Measurements from ENCODE around the gene CDHR4.
"Not testable (repeated sequence)": the region's sequence is repeated elsewhere in the genome, so short reads cannot be mapped to it uniquely, and the experiment has no call there.

CDHR4 gene

GRCh38 chr3:49779358-49780079 is 20.2 kb downstream of the CDHR4 start:
- DNase-seq = no peak

DNA sequence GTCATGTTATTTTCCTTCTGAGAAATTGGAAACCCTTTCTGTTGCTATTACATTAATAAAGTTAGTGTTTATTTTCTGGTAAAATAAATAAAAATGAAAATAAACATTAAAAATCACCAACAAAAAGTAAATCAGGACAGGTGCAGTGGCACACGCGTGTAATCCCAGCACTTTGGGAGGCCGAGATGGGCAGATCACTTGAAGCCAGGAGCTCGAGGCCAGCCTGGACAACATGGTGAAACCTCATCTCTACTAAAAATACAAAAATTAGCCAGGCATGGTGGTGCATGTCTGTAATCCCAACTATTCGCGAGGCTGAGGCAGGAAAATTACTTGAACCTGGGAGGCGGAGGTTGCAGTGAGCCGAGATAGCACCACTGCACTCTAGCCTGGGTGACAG is 23.6 kb downstream of the CDHR4 start:
- not testable (repeated sequence) for DNase-seq

DNA sequence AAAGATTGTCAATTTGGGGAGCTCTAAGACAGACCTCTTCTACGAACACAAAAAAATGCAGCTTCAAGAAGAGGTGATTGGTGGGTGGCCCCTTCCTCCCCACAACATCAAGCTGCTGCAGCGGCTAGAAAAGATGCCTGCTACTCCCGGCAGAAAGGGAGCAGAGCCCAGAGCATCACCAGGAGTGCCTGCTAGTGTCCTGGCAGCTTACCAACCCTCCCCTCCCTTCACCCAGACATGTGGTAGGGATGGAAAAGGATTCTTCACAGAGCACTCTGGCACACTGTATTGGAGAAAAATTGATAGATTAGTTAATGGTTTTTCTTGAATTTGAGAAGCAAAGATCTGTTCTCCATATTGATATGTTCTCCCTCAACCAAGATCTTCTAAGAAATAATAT is 24.1 kb downstream of the CDHR4 start:
- no peak for DNase-seq

DNA sequence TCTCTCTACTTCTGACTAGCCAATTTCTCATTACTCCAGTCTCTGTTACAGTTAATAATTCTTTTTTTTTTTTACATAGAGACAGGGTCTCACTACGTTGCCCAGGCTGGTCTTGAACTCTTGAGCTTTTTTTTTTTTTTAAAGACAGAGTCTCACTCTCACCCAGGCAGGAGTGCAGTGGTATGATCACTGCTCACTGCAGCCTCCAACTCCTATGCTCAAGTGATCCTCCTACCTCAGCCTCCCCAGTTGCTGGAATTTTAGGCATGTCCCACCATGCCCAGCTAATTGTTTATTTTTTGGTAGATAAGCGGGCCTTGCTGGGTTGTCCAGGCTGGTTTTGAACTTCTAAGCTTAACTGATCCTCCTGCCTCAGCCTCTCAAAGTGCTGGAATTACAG is 27.0 kb downstream of the CDHR4 start:
- no peak for DNase-seq

DNA sequence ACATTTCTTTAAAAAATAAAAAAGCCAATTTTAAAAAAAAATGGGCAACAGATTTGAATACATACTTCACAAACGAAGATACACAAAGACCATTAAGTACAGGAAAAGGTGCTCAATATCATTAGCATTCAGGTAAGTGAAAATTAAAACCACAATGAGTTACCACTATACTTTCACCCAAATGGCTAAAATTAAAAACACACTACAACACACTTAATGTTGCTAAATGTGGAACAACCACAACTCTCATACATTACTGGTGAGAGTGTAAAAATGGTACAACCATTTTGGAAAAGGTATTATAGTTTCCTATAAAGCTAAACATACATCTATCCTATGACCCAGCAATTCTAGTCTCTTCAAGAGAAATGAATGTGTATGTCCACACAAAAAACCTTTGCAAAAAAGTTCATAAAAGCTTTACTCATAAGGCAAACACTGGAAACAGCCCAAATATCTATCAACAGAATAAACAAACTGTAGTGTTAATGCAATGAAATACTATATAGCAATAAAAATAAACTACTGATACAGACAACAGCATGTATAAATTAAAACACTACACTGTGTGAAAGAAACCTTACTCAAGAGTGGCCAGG is 28.2 kb downstream of the CDHR4 start:
- no peak for DNase-seq

- no peak for DNase-seq
Observed at GRCh38 chr3:49769926-49770325, 29.7 kb downstream of the CDHR4 start.

DNA sequence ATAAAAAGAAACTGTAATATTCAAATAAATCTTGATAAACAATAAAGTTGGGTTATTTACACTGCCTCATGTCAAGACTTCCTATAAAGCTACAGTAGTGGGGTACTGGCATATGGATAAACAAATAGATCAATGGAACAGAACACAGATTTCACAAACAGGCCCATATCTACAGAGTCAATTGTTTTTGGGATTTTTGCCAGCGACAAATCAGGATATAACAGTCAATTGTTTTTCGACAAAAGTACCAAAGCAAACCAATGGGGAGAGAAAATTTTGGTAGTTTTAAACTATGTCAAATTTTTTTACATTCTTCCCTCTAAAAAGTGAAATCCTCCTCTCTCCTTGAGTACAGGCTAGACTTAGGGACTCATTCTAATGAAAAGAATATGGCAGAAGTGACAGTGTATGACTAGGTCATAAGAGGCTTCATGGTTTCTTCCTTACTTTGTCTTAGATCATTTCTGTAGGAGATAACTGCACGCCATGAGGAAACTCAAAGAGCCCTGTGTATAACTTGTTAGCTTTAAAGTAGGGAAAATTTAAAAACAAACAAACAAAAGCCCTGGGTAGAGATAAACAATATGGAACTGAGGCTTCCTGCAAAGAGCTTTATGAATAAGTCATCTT is 30.3 kb downstream of the CDHR4 start:
- no peak for DNase-seq

DNA sequence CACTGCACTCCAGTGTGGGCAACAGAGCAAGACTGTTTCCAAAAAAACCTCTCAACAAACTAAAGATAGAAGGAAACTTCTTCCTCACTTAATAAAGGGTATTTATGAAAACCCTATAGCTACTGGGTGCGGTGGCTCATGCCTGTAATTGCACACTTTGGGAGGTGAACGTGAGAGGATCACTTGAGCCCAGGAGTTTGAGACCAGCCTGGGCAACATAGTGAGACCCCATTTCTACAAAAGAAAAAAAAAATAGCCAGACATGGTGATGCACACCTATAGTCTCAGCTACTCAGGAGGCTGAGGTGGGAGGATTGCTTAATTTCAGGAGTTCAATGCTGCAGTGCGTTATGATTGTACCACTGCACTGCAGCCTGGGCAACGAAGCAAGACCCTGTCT is 35.7 kb downstream of the CDHR4 start:
- DNase-seq = no peak

DNA sequence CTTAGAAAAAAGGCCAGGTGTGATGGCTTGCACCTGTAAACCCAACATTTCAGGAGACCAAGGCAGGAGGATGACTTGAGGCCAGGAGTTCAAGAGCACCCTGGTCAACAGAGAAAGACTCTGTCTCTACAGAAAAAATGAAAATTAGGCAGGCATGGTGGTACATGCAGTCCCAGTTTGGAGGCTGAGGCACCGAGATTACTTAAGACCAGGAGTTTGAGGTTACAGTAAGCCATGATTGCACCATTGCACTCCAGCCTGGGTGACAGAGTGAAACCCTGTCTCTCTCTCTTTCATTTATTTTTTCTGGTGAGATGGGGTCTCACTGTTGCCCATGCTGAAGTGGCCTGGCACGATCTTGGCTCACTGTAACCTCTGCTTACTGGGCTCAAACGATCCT is 38.0 kb downstream of the CDHR4 start:
- no peak for DNase-seq

DNA sequence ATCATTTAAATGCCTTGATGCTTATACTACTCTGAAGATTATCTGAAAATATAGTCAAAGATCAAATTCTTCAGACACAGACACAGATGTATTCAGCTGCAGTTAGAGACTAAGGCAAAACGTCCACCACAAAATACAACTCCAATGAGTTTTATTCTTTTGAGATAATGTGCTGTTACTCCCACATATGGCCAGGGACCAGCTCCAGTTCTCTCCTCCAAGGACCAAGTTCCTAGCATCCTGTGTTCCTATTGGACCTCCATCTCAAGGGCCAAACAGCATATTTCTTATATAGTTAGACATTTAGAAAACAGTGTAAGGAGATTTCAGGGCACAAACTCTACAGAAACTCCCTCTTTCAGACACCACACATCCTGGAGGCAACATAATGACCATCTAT is 40.4 kb downstream of the CDHR4 start:
- DNase-seq = no peak

- no peak for DNase-seq
Observed at GRCh38 chr3:49757197-49757596, 42.5 kb downstream of the CDHR4 start.

DNA sequence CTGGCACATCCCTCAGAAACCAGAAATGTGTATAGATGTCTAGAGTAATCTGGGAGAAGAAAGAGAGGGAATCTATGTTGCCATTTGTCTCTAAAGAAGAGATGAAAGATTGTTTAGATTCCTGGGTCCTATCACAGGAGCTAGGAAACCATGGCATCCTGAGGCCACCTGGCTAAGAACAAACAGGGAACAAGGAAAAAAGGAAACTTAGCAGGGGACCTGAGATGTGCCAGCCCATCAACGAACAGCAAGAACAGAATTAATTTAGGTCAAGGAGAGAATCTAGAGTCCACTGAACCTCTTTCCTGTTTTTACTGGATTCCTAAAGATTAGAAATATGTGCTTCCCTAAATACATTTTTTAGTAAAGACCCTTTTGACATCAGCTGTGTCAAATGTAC is 43.6 kb downstream of the CDHR4 start:
- no peak for DNase-seq

- DNase-seq = no peak
Observed at GRCh38 chr3:49754536-49754935, 45.1 kb downstream of the CDHR4 start.

- no peak for DNase-seq
Observed at GRCh38 chr3:49751501-49751900, 48.2 kb downstream of the CDHR4 start.

DNA sequence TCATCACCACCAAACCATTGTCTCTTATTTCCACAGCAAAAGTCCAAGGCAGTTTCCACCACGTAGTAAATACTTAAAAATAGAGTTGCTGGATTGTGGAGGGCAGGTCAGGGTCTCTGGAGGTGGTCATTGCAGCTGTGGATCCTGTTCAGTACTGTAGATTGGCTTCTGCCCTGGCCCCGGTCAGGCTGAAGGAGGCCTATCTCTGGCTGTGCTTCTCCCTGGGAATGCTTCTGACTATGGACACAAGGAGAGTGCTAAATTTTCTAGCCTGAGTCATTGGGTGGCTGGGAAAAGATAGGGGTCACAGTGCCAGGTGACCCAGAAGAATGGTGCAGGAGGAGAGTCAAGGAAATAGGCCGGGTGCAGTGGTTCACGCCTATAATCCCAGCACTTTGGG is 49.6 kb downstream of the CDHR4 start:
- no peak for DNase-seq

DNA sequence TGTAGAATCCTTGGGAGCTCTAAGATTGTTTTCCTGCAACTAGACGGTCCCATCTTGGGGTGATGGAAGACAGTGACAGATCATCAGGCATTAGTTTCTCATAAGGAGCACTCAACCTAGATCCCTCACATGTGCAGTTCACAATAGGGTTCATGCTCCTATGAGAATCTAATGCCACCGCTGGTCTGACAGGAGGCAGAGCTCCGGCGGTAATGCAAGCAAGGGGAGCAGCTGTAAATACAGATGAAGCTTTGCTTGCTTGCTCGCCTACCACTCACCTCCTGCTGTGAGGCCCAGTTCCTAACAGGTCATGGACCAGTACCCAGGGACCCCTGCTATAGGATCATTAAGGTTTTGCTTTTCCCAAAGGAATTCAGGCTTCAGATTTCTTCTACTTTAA is 50.8 kb downstream of the CDHR4 start:
- DNase-seq = not testable (repeated sequence)

GRCh38 chr3:49747792-49748480 is 51.7 kb downstream of the CDHR4 start:
- DNase-seq = no peak

DNA sequence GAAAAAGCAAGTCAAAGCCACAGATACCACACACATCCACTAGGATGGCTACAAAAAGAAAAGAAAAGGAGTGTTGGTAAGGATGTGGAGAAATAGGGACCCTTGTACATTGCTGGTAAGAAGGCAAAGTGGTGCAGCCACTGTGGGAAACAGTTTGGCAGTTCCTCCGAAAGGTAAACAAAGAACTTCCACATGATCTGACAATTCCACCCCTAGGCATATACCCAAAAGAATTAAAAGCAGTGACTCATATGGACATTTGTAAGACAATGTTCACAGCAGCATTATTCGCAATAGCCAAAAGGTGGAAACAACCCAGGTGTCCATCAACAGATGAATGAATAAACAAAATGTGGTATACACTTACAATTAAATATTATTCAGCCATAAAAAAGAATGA is 53.7 kb downstream of the CDHR4 start:
- DNase-seq = no peak

All from GDM1 (cell line).